ENCODE measurements around the gene THEMIS.
"Not testable (repeated sequence)": the region's sequence is repeated elsewhere in the genome, so short reads cannot be mapped to it uniquely, and the experiment has no call there.

THEMIS gene

GRCh38 chr6:127706216-127706615 lies 194.6 kb downstream of the THEMIS start:
- DNase-seq: no peak

- DNase-seq: no peak
Measured at GRCh38 chr6:127695108-127695507, 205.8 kb downstream of the THEMIS start.

GRCh38 chr6:127691146-127691545 lies 209.7 kb downstream of the THEMIS start:
- no peak for DNase-seq

- DNase-seq: no peak
Measured at GRCh38 chr6:127690588-127690987, 210.3 kb downstream of the THEMIS start.

- DNase-seq: peak; percentile 1
Measured at GRCh38 chr6:127690092-127690491, 210.8 kb downstream of the THEMIS start.

GRCh38 chr6:127687490-127687889 lies 213.4 kb downstream of the THEMIS start:
- not testable (repeated sequence) for DNase-seq

- no peak for DNase-seq
Measured at GRCh38 chr6:127686084-127686483, 214.8 kb downstream of the THEMIS start.

GRCh38 chr6:127684501-127684900 lies 216.4 kb downstream of the THEMIS start:
- no peak for DNase-seq
